ENCODE data around the gene JMJD1C.

Gene JMJD1C

DNA sequence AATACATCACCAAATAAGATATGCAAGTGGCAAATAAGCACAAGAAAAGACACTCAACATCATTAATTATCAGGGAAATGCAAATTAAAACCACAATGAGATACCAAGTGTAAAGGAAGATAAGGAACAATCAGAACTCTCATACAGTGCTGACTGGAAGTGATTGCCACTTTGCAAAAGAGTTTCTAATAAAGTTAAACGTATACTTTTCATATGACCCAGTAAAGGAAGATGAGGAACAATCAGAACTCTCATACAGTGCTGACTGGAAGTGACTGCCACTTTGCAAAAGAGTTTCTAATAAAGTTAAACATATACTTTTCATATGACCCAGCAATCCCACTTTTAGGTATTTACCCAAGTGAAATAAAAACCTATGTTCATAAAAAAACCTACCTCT, 12.2 kb upstream of the JMJD1C start:
- H3K4me2 ChIP-seq (ENCODE audit: low read length) = no peak overlapping the region
- no peaks in the 10 kb centered on the region for H3K9me2 ChIP-seq (replicated peaks; ENCODE audit: control insufficient read depth, low read length)
- no peak for TF ChIP-seq EZH2phosphoT487 (IDR thresholded peaks at IDR 0.05; ENCODE audit: borderline replicate concordance, low read length)
- TF ChIP-seq CTCF (IDR thresholded peaks at IDR 0.05; ENCODE audit: low read depth, low read length, poor library complexity, severe bottlenecking) = no peak
- H3K4me1 ChIP-seq (ENCODE audit: control insufficient read depth, low read length) = peaks cover 10% of the 10 kb centered on the region; the same call in 1 of the 2 replicates
- H3K36me3 ChIP-seq (ENCODE audit: control insufficient read depth, low read length) = no peaks in the 10 kb centered on the region
- no peaks in the 10 kb centered on the region for H3F3A ChIP-seq (ENCODE audit: control insufficient read depth, insufficient read depth)
- no peak overlapping the region for H3K4me3 ChIP-seq (ENCODE audit: low read length)
- H3K9me3 ChIP-seq (ENCODE audit: control insufficient read depth, insufficient read depth, low read length) = no peaks in the 10 kb centered on the region
- no peak overlapping the region for H3K27ac ChIP-seq (ENCODE audit: low read depth, low read length)
- H3K27me3 ChIP-seq (ENCODE audit: control insufficient read depth, low read length) = no peaks in the 10 kb centered on the region
- peaks cover 60% of the 10 kb centered on the region for H3K79me2 ChIP-seq (ENCODE audit: control insufficient read depth, low read length)
- H4K20me1 ChIP-seq (ENCODE audit: control insufficient read depth, insufficient read depth, low read depth, low read length) = no peaks in the 10 kb centered on the region

GRCh38 chr10:63474488-63474887, 8.7 kb upstream of the JMJD1C start:
- Histone ChIP-seq H3K36me3 (ENCODE audit: control insufficient read depth, low read length) (no peaks in the 10 kb centered on the region), H3K79me2 (ENCODE audit: control insufficient read depth, low read length) (peaks cover 56% of the 10 kb centered on the region), H3F3A (ENCODE audit: control insufficient read depth, insufficient read depth) (no peaks in the 10 kb centered on the region; the same call in 1 of the 2 replicates), H3K4me2 (ENCODE audit: low read length) (no peak overlapping the region), H3K9me2 (replicated peaks; ENCODE audit: control insufficient read depth, low read length) (no peaks in the 10 kb centered on the region), H3K9me3 (ENCODE audit: control insufficient read depth, insufficient read depth, low read length) (no peaks in the 10 kb centered on the region), H3K27ac (ENCODE audit: low read depth, low read length) (no peak overlapping the region), H4K20me1 (ENCODE audit: control insufficient read depth, insufficient read depth, low read depth, low read length) (peaks cover under 1% of the 10 kb centered on the region; the same call in 1 of the 2 replicates), H3K4me1 (ENCODE audit: control insufficient read depth, low read length) (peaks cover 11% of the 10 kb centered on the region), H3K4me3 (ENCODE audit: low read length) (no peak overlapping the region), H3K27me3 (ENCODE audit: control insufficient read depth, low read length) (no peaks in the 10 kb centered on the region)
- TF ChIP-seq EZH2phosphoT487 (IDR thresholded peaks at IDR 0.05; ENCODE audit: borderline replicate concordance, low read length) (no peak), CTCF (IDR thresholded peaks at IDR 0.05; ENCODE audit: low read depth, low read length, poor library complexity, severe bottlenecking) (no peak)

GRCh38 chr10:63470928-63471327, 5.2 kb upstream of the JMJD1C start:
- Histone ChIP-seq H3K4me1 (ENCODE audit: control insufficient read depth, low read length) (peaks cover 16% of the 10 kb centered on the region), H4K20me1 (ENCODE audit: control insufficient read depth, insufficient read depth, low read depth, low read length) (peaks cover 12% of the 10 kb centered on the region; the same call in 1 of the 2 replicates), H3K9me3 (ENCODE audit: control insufficient read depth, insufficient read depth, low read length) (no peaks in the 10 kb centered on the region), H3K27ac (ENCODE audit: low read depth, low read length) (no peak overlapping the region), H3K4me2 (ENCODE audit: low read length) (no peak overlapping the region), H3K27me3 (ENCODE audit: control insufficient read depth, low read length) (no peaks in the 10 kb centered on the region), H3K36me3 (ENCODE audit: control insufficient read depth, low read length) (no peaks in the 10 kb centered on the region), H3K9me2 (replicated peaks; ENCODE audit: control insufficient read depth, low read length) (no peaks in the 10 kb centered on the region), H3F3A (ENCODE audit: control insufficient read depth, insufficient read depth) (peaks cover 14% of the 10 kb centered on the region), H3K4me3 (ENCODE audit: low read length) (no peak overlapping the region), H3K79me2 (ENCODE audit: control insufficient read depth, low read length) (peaks cover 56% of the 10 kb centered on the region)
- TF ChIP-seq EZH2phosphoT487 (IDR thresholded peaks at IDR 0.05; ENCODE audit: borderline replicate concordance, low read length) (no peak), CTCF (IDR thresholded peaks at IDR 0.05; ENCODE audit: low read depth, low read length, poor library complexity, severe bottlenecking) (no peak)
